IgD-negative memory B cell (primary cell): ENCODE data around the gene FOCAD. TPM values are rescaled to one million over a fixed set of nuclear protein-coding genes. Genes with fewer than 3 reads are reported as not detected.
"Not testable (repeated sequence)": the region's sequence is repeated elsewhere in the genome, so short reads cannot be mapped to it uniquely, and the experiment has no call there.

ENCODE experiments used
- H3K27ac Mint-ChIP-seq, 3 donors: one replicate each; pipeline ENCODE4 v1.8.0; 2020 to 2022; ENCODE audit warnings: mild to moderate bottlenecking in 3 of 3, mixed read lengths in 3 of 3, moderate library complexity in 1 of 3
- H3K27me3 Mint-ChIP-seq: one replicate; pipeline ENCODE4 v1.8.0; 2021; ENCODE audit warnings: mixed read lengths
- H3K36me3 Mint-ChIP-seq: one replicate; pipeline ENCODE4 v1.8.0; 2020; ENCODE audit warnings: mild to moderate bottlenecking, mixed read lengths
- H3K4me1 Mint-ChIP-seq, 3 donors: one replicate each; pipeline ENCODE4 v1.8.0; 2020 to 2022; ENCODE audit warnings: mixed read lengths in 3 of 3, mild to moderate bottlenecking in 1 of 3
- H3K4me3 Mint-ChIP-seq, 4 donors: one replicate each; pipeline ENCODE4 v1.8.0; 2020 to 2022; ENCODE audit warnings: mild to moderate bottlenecking in 4 of 4, mixed read lengths in 4 of 4, moderate library complexity in 3 of 4
- H3K9me3 Mint-ChIP-seq, 3 donors: one replicate each; pipeline ENCODE4 v1.8.0; 2020 to 2021; ENCODE audit warnings: mixed read lengths in 3 of 3, mild to moderate bottlenecking in 1 of 3
- polyA plus RNA-seq: library from polyadenylated mRNA; unstranded; fragments of 300-500 nt; fragmentation: Illumina TruSeq; gene quantifications from one replicate; pipeline ENCODE4 v1.2.3, GENCODE V29; 2021

Gene FOCAD, protein sequence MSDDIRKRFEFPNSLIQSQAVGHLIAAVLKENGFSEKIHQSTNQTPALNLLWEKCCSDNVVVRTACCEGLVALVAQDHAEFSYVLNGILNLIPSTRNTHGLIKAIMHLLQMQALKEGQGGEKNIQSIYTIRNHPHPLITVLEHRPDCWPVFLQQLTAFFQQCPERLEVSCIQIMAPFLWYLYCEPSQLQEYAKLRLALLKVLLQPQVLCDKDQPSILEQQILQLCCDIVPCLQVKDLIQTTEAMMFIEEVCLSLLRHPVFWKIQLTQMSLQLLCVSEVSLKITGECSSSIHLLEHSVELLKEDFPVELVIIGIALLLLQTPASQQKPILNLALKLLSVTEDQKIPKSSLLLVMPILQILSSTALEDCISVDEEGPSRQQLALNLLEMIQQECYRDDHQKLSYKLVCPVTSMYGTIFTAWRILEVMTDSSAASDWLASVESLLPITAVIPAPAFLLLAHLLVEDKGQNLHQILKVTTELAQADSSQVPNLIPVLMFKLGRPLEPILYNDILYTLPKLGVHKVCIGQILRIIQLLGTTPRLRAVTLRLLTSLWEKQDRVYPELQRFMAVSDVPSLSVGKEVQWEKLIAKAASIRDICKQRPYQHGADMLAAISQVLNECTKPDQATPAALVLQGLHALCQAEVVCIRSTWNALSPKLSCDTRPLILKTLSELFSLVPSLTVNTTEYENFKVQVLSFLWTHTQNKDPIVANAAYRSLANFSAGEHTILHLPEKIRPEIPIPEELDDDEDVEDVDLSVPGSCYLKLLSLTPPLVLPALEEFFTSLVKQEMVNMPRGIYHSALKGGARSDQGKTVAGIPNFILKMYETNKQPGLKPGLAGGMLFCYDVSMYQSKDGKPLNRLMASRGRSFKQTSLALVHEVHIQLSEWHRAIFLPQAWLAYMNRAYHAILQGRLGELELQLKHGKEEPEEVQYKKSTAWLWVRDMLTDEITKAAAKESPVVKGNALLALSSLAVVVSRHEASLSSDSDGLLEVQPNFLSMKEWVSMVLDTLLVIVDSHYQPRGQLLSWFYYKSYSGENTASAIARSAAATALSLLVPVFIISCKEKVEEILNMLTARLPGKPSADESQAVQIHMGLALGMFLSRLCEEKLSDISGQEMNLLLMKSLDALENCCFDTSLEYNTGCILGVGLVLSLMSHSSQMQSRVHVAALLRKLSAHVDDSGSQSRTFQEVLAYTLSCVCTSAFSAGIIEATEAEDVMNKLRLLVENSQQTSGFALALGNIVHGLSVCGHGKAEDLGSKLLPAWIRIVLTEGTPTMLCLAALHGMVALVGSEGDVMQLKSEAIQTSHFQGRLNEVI (N-terminal part only)
- 5.3 TPM for polyA plus RNA-seq

- peak within 1 kb of the TSS; percentile 86 to 95 (median 92) for H3K4me3 Mint-ChIP-seq
- H3K9me3 Mint-ChIP-seq = no peaks in the 10 kb centered on the region
- peak within 1 kb of the TSS; percentile 28 to 65 (median 59) for H3K27ac Mint-ChIP-seq
- peaks cover 1% of the 10 kb centered on the region for H3K36me3 Mint-ChIP-seq
- no peaks in the 10 kb centered on the region for H3K27me3 Mint-ChIP-seq
- H3K4me1 Mint-ChIP-seq = peaks cover 14 to 17% (median 14%) of the 10 kb centered on the region in 3 donors
Observed at GRCh38 chr9:20684035-20684874, at the start of gene FOCAD. Gene FOCAD, plus strand, starts transcription at chr9:20684259. Its CDS starts 31,095 bp downstream, at chr9:20715354.

- H3K27me3 Mint-ChIP-seq = peaks cover 34% of the 10 kb centered on the region
- peaks cover 0 to 1% (median 1%) of the 10 kb centered on the region in 3 donors for H3K4me1 Mint-ChIP-seq
- H3K4me3 Mint-ChIP-seq = no peak overlapping the region
- no peak overlapping the region for H3K27ac Mint-ChIP-seq
- no peaks in the 10 kb centered on the region for H3K9me3 Mint-ChIP-seq
- H3K36me3 Mint-ChIP-seq = peaks cover 2% of the 10 kb centered on the region
Observed at GRCh38 chr9:20634895-20635294, 49.2 kb upstream of the FOCAD start.

GRCh38 chr9:20636888-20637440 is 47.1 kb upstream of the FOCAD start:
- Mint-ChIP-seq H3K4me1 (peaks cover 6 to 10% (median 9%) of the 10 kb centered on the region in 3 donors), H3K27me3 (peaks cover 27% of the 10 kb centered on the region), H3K27ac (peak overlapping the region in 1 of 3 donors; percentile 14), H3K9me3 (peaks cover 0 to 2% (median 0%) of the 10 kb centered on the region in 3 donors), H3K4me3 (no peak overlapping the region), H3K36me3 (peaks cover 2% of the 10 kb centered on the region)

DNA sequence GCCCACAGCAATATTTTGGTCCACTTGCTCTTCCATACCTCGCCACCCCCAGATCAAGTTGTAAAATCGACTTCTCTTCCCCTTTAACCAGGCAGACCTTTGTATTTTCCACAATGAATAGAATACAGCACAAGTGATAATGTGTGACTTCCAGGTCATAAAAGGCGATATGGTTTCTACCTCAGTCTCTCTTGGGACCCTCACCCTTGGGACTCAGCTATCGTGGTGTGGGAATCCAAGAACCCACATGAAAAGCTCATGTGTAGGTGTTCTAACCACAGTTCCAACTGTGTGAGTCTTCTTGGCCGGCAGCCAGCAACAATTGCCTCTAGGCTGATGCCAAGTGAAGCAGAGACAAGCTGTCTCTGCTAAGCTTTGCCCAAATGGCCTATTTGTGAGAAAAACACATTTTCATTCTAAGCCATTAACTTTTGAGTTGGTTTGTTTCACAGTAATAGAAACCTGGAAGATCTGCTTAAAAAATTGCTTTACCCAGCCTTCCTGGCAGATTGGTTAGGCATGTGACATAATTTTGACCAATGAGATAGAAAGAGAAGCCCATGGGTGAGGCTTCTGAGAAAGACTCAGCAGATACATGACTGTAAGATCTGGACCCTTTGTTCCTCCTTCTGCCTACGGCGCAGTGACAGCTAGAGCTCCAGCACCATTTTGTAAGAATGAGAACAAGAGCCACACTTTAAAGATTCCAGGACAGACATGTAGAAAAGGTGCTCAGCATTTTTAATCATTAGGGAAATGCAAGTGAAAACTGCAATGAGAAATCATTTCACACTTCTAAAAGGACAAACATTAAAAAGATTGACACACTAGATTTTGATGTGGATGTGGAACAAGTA is 43.5 kb upstream of the FOCAD start:
- H3K27me3 Mint-ChIP-seq = peaks cover 15% of the 10 kb centered on the region
- peaks cover 0 to 2% (median 0%) of the 10 kb centered on the region in 3 donors for H3K9me3 Mint-ChIP-seq
- peak overlapping the region in 1 of 3 donors; percentile 21 for H3K27ac Mint-ChIP-seq
- peaks cover 2% of the 10 kb centered on the region for H3K36me3 Mint-ChIP-seq
- peaks cover 6 to 10% (median 9%) of the 10 kb centered on the region in 3 donors for H3K4me1 Mint-ChIP-seq
- peak overlapping the region in 2 of 4 donors; percentile 18 to 59 for H3K4me3 Mint-ChIP-seq

DNA sequence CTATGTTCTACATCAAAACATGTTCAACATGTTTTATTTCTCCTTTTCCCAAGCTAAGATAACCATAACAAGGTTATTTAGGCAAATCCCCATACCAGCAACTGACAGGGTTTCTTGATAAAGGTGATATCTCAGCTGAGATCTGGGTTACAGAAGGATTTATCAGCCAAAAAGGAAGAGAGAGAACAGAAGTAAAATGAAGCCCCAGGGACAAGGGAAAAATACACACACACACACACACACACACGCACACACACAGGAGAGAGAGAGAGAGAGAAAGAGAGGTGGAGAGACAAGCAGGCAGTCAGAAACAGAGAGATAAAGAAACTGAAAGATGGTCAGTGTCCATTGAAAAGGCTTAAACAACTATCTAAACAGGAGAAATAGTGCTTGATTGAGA is 42.0 kb upstream of the FOCAD start:
- Mint-ChIP-seq H3K27ac (no peak overlapping the region), H3K4me1 (peaks cover 6 to 11% (median 9%) of the 10 kb centered on the region in 3 donors), H3K9me3 (peaks cover 0 to 2% (median 0%) of the 10 kb centered on the region in 3 donors), H3K36me3 (peaks cover 3% of the 10 kb centered on the region), H3K27me3 (peaks cover 23% of the 10 kb centered on the region), H3K4me3 (no peak overlapping the region)

GRCh38 chr9:20643660-20644059 is 40.4 kb upstream of the FOCAD start:
- H3K27ac Mint-ChIP-seq = no peak overlapping the region
- H3K9me3 Mint-ChIP-seq = peaks cover 0 to 2% (median 0%) of the 10 kb centered on the region in 3 donors
- no peak overlapping the region for H3K4me3 Mint-ChIP-seq
- peaks cover 22% of the 10 kb centered on the region for H3K27me3 Mint-ChIP-seq
- H3K36me3 Mint-ChIP-seq = peaks cover 2% of the 10 kb centered on the region
- peaks cover 6 to 11% (median 9%) of the 10 kb centered on the region in 3 donors for H3K4me1 Mint-ChIP-seq

GRCh38 chr9:20646656-20647055 is 37.4 kb upstream of the FOCAD start:
- Mint-ChIP-seq H3K27me3 (peaks cover 22% of the 10 kb centered on the region), H3K4me3 (no peak overlapping the region), H3K9me3 (no peaks in the 10 kb centered on the region), H3K36me3 (peaks cover 2% of the 10 kb centered on the region), H3K4me1 (peaks cover 0 to 2% (median 0%) of the 10 kb centered on the region in 3 donors), H3K27ac (no peak overlapping the region)

DNA sequence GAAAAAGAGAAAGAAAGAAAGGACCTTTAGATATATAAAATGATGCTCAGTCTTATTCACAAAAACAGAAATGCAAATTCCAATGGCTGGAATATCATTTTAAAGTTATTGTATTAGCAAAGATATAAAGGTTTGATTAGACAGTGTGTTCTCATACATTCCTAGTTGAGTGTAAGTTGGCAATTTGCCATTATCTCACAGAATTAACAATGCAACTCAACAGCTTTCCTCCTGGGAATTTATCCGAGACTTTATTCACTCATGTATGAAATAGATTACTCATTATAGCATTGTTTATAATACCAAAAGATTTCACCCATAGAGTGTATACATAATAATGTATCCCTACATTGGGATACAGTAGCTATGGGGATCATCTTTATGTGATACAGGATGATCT is 34.7 kb upstream of the FOCAD start:
- Mint-ChIP-seq H3K9me3 (no peaks in the 10 kb centered on the region), H3K27ac (no peak overlapping the region), H3K4me1 (peaks cover 0 to 2% (median 0%) of the 10 kb centered on the region in 3 donors), H3K36me3 (peaks cover 2% of the 10 kb centered on the region), H3K27me3 (peaks cover 16% of the 10 kb centered on the region), H3K4me3 (no peak overlapping the region)

DNA sequence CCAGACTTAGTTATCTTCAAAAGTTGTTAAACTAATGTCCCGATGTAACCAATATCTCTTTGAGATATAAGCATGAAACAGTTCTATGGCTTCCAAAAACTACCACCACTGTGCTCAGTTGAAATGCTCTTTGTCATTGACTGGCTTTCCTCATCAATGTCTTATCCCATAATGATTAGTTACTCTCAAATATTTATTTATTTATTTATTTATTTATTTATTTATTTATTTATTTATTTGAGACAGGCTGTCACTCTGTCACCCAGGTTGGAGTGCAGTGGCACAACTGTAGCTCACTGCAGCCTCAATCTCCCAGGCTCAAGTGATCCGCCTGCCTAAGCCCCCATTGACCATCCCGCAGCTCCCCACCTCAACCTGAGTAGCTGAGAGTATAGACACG is 33.7 kb upstream of the FOCAD start:
- peaks cover 2% of the 10 kb centered on the region for H3K36me3 Mint-ChIP-seq
- no peaks in the 10 kb centered on the region for H3K9me3 Mint-ChIP-seq
- peaks cover 20% of the 10 kb centered on the region for H3K27me3 Mint-ChIP-seq
- H3K27ac Mint-ChIP-seq = no peak overlapping the region
- H3K4me1 Mint-ChIP-seq = peaks cover 0 to 2% (median 0%) of the 10 kb centered on the region in 3 donors
- H3K4me3 Mint-ChIP-seq = no peak overlapping the region

DNA sequence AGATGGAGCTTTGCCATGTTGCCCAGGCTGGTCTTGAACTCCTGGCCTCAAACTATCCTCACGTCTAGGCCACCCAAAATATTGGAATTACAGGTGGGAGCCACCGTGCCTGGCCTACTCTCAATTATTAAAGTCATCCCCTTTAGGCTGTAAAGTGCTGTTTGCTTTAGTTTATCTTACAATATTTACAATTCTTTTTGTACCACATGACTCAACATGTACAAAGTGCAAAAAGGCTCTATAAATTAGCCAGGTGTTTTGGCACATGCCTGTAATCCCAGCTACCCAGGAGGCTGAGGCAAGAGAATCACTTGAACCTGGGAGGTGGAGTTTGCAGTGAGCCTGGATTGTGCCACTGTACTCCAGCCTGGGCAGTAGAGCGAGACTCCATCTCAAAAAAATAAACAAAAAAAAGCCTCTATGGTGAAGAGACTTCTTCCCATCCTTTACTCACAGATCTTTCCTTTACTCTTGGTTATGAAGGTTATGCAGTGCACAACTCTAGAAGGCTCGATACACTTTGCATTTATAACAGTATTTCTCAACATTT is 33.2 kb upstream of the FOCAD start:
- peaks cover 2% of the 10 kb centered on the region for H3K36me3 Mint-ChIP-seq
- no peak overlapping the region for H3K4me3 Mint-ChIP-seq
- peaks cover 0 to 2% (median 0%) of the 10 kb centered on the region in 3 donors for H3K4me1 Mint-ChIP-seq
- peaks cover 18% of the 10 kb centered on the region for H3K27me3 Mint-ChIP-seq
- no peak overlapping the region for H3K27ac Mint-ChIP-seq
- H3K9me3 Mint-ChIP-seq = no peaks in the 10 kb centered on the region

DNA sequence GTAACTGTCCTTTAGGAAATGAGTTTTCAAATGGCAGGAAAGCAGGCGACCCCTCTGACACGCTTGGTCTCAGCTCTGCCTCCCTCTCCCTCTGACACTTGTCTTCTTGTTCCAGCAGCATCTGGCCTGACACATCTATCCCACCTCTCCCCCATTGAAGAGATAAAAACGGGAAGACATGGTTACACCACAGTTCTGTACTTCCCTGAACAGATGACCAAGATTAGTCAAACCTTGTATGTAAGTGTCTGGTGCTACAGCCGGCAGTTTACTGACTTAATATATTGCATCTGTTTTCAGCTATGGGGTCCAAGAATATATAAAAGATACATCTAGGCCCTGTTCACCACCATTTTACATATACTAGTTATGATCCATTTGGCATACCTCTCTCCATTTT is 32.1 kb upstream of the FOCAD start:
- Mint-ChIP-seq H3K36me3 (peaks cover 2% of the 10 kb centered on the region), H3K4me3 (peak overlapping the region in 1 of 4 donors; percentile 25), H3K9me3 (no peaks in the 10 kb centered on the region), H3K27ac (no peak overlapping the region), H3K27me3 (peaks cover 13% of the 10 kb centered on the region), H3K4me1 (peaks cover 0 to 2% (median 0%) of the 10 kb centered on the region in 3 donors)

DNA sequence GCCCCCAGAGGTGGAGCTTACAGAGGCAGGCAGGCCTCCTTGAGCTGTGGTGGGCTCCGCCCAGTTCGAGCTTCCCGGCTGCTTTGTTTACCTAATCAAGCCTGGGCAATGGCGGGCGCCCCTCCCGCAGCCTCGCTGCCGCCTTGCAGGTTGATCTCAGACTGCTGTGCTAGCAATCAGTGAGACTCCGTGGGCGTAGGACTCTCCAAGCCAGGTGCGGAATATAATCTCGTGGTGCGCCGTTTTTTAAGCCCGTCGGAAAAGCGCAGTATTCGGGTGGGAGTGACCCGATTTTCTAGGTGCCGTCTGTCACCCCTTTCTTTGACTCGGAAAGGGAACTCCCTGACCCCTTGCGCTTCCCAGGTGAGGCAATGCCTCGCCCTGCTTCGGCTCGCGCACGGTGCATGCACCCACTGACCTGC is 25.8 kb upstream of the FOCAD start:
- H3K36me3 Mint-ChIP-seq, H3K9me3 Mint-ChIP-seq, H3K27ac Mint-ChIP-seq, H3K27me3 Mint-ChIP-seq, H3K4me1 Mint-ChIP-seq: not testable (repeated sequence)
- peak overlapping the region in 2 of 4 donors; percentile 89 to 96 for H3K4me3 Mint-ChIP-seq
